Dendritic cell treated with granulocyte-macrophage colony-stimulating factor and Interleukin-4, amounts not matched to agents 40 ng/mL and 50 ng/mL, for 4 days (primary cell): ENCODE results near the gene CYB5B.
A peak's percentile ranks its signal among the peaks of the same experiment; 100 is the strongest.

Experiments
- H3K27ac Mint-ChIP-seq: one replicate; pipeline ENCODE4 v1.8.0; 2022; ENCODE audit warnings: mild to moderate bottlenecking, mixed read lengths
- H3K27me3 Mint-ChIP-seq: one replicate; pipeline ENCODE4 v1.8.0; 2022; ENCODE audit warnings: mild to moderate bottlenecking, mixed read lengths
- H3K36me3 Mint-ChIP-seq: one replicate; pipeline ENCODE4 v1.8.0; 2022; ENCODE audit warnings: low read depth, mixed read lengths
- H3K4me1 Mint-ChIP-seq: one replicate; pipeline ENCODE4 v1.8.0; 2022; ENCODE audit warnings: low read depth, mixed read lengths
- H3K4me3 Mint-ChIP-seq: one replicate; pipeline ENCODE4 v1.8.0; 2022; ENCODE audit warnings: mild to moderate bottlenecking, moderate library complexity, mixed read lengths
- H3K9me3 Mint-ChIP-seq: one replicate; pipeline ENCODE4 v1.8.0; 2022; ENCODE audit warnings: mixed read lengths
- intact Hi-C: fragments of 100-400 bp; cut with micrococcal nuclease; formaldehyde crosslinking; loops from one replicate; pipeline ENCODE4 v1.15.0; 2022

CYB5B gene

DNA sequence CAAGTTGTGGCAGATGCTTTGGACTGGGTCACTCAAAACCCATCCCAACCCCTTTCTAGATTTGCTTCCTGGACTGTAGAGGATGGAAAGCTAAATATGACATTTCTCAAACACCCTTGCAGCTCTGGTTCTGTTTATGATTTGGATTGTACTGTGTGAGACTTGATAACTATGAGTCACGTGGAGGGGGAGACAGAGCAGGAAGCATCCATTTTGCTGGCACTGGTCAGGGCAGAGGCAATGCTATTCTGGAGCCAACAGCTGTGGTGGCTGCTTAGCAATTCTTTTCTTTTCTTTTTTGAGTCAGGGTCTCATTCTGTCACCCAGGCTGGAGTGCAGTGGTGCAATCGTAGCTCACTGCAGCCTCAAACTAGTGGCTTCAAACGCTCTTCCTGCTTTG is 25.1 kb upstream of the CYB5B start:
- H3K4me1 Mint-ChIP-seq: peaks cover 45% of the 10 kb centered on the region
- peaks cover 36% of the 10 kb centered on the region for H3K27me3 Mint-ChIP-seq
- intact Hi-C loops: loop anchor here (5.0 kb wide), 1 partner anchor 163 kb away; no protein-coding TSS in a partner anchor
- H3K9me3 Mint-ChIP-seq: no peaks in the 10 kb centered on the region
- H3K36me3 Mint-ChIP-seq: no peaks in the 10 kb centered on the region
- H3K27ac Mint-ChIP-seq: no peak overlapping the region
- no peak overlapping the region for H3K4me3 Mint-ChIP-seq

DNA sequence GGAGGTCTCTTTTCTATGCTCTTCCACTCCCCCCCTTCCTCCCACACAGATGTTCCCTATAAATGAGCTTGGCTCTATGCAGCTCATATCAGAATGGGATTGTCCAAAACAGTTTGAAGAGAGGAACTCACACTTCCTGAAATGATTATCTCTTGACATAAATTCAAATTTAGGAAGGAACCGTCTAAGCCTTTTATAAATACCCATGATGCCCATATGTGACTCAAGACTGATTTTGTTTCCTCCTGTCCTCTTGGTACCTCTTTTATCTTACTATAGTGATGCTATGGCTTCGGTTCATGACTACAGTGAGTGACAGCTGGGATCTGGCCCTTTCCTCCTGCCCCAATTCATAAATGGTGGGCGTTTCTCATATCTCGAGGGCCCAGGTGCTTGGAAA is 22.0 kb upstream of the CYB5B start:
- Mint-ChIP-seq H3K27ac (peak overlapping the region; percentile 46), H3K36me3 (no peaks in the 10 kb centered on the region), H3K27me3 (peaks cover 49% of the 10 kb centered on the region), H3K9me3 (peaks cover 7% of the 10 kb centered on the region), H3K4me3 (no peak overlapping the region), H3K4me1 (peaks cover 38% of the 10 kb centered on the region)
- intact Hi-C loops: loop anchor here (1.0 to 10.0 kb wide), 2 partner anchors 22 to 62 kb away; partner anchors contain the start of gene CYB5B

DNA sequence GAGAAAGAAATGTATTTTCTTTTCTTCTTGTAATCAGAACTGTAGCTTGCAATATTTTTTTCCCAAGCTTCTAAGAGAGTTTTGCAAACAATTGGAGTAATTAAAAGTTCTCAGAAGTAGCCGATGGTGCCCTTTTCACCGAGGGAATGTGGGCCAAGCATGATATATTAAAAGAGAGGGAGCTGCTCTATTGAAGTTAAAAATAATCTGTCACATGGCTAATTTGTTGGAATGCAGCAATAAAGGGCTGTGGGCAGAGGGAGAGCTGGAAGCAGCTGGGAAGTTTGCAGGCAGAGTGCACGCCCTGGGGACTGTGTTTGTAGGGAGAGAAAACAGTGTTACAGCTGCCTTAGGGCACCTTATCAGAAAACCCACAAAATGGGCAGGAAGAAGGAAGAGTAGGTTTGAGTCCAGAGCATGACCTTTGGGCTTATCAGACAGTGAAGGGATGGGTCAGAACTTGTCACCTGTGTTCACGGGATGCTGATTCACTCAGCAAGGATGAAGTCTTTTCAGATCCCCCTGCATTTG is 20.1 kb upstream of the CYB5B start:
- intact Hi-C loops: loop anchor here (10.0 kb wide), 1 partner anchor 60 kb away; no protein-coding TSS in a partner anchor
- Mint-ChIP-seq H3K27me3 (peaks cover 43% of the 10 kb centered on the region), H3K4me1 (peaks cover 23% of the 10 kb centered on the region), H3K27ac (no peak overlapping the region), H3K4me3 (no peak overlapping the region), H3K36me3 (no peaks in the 10 kb centered on the region), H3K9me3 (peaks cover 7% of the 10 kb centered on the region)

DNA sequence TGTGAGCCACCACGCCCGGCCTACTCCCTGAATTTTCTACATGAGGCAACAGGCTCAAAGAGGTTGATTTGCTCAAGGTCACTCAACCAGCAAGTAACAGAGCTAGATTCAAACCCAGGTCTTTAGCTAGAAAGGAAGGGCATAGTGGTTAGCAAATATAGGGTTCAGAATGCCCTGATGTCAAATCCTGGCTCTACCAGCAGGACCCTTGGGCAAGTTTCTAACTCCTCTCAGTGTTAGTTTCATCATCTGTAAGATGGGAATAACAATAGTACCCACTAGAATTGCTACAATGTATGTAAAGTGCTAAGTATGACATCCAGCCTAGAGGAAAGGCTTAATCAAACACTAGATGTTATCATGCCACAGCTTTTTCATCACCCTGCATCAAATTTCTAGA is 19.1 kb upstream of the CYB5B start:
- peaks cover 20% of the 10 kb centered on the region for H3K4me1 Mint-ChIP-seq
- H3K4me3 Mint-ChIP-seq: no peak overlapping the region

DNA sequence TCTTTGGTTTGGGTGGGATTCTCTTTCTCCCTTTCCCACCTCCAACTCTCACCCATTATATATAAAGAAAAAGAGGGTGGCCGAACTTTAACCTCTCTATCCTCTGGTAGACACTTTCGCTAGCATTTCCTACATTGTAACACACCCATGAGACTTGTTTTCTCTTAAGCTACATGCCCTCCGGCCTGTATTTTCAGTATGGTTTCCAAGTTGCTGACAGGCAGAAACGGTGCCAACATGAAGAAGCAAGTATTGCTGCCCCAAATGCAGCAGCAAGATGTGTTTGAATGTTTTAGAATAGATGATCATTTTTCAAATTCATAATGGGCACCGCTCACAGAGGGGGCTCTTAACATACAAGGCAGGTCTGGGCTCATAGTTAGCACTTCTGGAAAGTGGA is 18.7 kb upstream of the CYB5B start:
- Mint-ChIP-seq H3K4me1 (peaks cover 18% of the 10 kb centered on the region), H3K4me3 (no peak overlapping the region), H3K27me3 (peaks cover 41% of the 10 kb centered on the region), H3K9me3 (peaks cover 7% of the 10 kb centered on the region), H3K36me3 (no peaks in the 10 kb centered on the region), H3K27ac (no peak overlapping the region)
- intact Hi-C loops: loop anchor here (10.0 kb wide), 1 partner anchor 59 kb away; no protein-coding TSS in a partner anchor

More for the DNA sequence above, 19.1 kb upstream of the CYB5B start:
- H3K27ac Mint-ChIP-seq: no peak overlapping the region
- H3K27me3 Mint-ChIP-seq: peaks cover 41% of the 10 kb centered on the region
- intact Hi-C loops: loop anchor here (10.0 kb wide), 1 partner anchor 59 kb away; no protein-coding TSS in a partner anchor
- H3K9me3 Mint-ChIP-seq: peaks cover 7% of the 10 kb centered on the region
- no peaks in the 10 kb centered on the region for H3K36me3 Mint-ChIP-seq

DNA sequence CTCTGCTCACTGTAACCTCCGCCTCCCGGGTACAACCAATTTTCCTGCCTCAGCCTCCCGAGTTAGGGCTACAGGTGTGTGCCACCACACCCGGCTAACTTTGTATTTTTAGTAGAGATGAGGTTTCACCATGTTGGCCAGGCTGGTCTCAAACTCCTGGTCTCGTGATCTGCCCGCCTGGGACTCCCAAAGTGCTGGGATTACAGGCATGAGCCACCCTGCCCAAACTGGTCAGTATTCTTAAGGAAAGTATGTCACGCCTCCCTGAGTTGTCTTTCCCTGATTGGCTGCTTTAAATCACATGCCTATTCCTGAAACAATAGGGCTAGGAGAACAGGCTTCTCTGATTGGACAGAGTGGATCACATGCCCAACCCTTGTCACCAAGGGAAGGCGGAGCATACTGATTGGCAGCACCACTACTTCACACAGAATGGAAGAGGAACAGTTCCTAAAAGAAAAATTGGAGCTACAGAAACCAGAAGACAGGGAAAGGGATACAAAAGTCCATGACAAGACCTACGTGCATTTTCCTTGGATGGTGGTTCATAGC is 17.6 kb upstream of the CYB5B start:
- Mint-ChIP-seq H3K36me3 (no peaks in the 10 kb centered on the region), H3K27ac (no peak overlapping the region), H3K27me3 (peaks cover 50% of the 10 kb centered on the region), H3K4me3 (no peak overlapping the region), H3K9me3 (peaks cover 7% of the 10 kb centered on the region), H3K4me1 (peaks cover 12% of the 10 kb centered on the region)
- intact Hi-C loops: loop anchor here (10.0 kb wide), 1 partner anchor 58 kb away; no protein-coding TSS in a partner anchor

DNA sequence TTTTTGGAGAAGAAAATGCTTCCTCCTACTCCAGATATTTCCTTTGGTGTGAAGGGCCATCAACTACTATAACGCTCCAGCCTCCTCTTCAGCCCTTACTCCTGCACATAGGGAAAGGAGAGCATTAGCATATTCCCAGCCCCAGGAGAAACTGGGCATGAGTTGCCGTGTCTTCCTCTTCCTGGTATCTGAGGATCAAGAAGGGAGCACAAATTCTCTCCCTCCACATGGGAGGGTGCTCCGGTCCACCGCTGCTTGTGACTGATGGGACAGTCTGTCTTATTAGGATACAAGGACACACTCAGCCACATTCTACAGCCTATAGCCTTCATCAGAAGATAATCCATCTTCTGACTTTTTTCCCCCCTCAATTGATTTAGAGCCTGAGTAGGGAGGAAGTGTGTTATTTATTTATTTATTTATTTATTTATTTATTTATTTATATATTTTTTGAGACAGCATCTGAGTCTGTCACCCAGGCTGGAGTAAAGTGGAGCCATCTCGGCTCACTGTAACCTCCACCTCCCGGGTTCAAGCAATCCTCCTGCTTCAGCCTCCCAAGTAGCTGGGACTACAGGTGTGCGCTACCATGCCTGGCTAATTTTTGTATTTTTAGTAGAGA is 16.6 kb upstream of the CYB5B start:
- intact Hi-C loops: loop anchor here (10.0 kb wide), 1 partner anchor 57 kb away; no protein-coding TSS in a partner anchor
- Mint-ChIP-seq H3K9me3 (peaks cover 7% of the 10 kb centered on the region), H3K36me3 (no peaks in the 10 kb centered on the region), H3K27me3 (peaks cover 51% of the 10 kb centered on the region), H3K4me3 (no peak overlapping the region), H3K4me1 (peaks cover 4% of the 10 kb centered on the region), H3K27ac (no peak overlapping the region)

DNA sequence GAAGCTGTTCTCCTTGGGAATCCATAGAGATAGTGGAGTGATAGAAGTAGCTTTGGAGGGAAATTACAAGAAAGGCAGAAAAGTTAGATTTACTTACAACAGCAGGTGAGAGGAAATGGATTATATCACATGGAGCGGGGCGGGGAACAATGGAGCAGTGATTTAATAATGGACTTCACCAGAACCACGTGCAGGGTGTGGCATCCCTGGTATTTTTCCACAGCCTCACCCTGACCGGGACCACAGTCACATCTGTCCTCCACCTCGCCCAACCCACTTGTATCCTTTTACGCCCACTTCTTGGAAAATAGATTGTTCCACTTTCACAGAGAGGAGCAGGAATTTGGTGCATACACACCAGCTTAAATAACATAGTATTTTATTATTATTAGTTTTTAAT is 15.9 kb upstream of the CYB5B start:
- Mint-ChIP-seq H3K27me3 (peaks cover 52% of the 10 kb centered on the region), H3K4me3 (no peak overlapping the region), H3K4me1 (peaks cover 4% of the 10 kb centered on the region), H3K9me3 (peaks cover 7% of the 10 kb centered on the region), H3K27ac (no peak overlapping the region), H3K36me3 (no peaks in the 10 kb centered on the region)
- intact Hi-C loops: loop anchor here (10.0 kb wide), 1 partner anchor 56 kb away; no protein-coding TSS in a partner anchor

DNA sequence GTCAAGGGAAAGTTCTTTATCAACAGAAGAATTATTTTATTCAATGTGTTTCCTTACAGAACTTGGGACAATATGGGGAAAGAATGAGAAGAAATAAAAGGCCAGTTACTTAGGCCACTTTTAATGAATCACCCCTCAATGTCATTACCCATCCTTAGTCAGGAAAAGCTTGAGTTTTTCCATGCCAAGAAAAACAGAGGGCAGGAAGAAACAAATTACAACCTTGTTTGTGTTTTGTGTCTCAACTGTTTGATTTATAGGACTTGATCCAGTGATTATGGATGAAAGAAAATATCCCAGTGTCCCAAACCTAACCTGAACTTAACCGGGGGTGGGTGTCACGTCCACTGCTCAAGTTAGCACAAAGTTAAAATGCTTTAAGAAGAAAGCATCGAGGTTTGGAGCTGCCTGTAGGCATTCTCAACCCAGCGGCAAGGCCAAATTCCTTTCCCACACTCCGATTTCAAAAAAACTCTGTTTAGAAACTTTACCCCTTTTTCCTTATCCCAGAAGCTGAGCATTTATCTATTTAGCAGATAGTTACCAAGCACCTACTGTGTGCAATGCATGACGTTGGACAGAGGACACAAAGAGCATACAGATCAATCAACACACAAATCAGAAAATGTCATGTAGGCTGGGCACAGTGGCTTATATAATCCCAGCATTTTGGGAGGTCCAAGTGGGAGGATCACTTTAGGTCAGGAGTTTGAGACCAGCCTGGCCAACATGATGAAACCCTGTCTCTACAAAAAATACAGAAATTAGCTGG is 14.0 kb upstream of the CYB5B start:
- Mint-ChIP-seq H3K27me3 (peaks cover 42% of the 10 kb centered on the region), H3K27ac (no peak overlapping the region), H3K36me3 (no peaks in the 10 kb centered on the region), H3K4me1 (peaks cover 4% of the 10 kb centered on the region), H3K4me3 (no peak overlapping the region), H3K9me3 (peaks cover 7% of the 10 kb centered on the region)
- intact Hi-C loops: no loop called here

DNA sequence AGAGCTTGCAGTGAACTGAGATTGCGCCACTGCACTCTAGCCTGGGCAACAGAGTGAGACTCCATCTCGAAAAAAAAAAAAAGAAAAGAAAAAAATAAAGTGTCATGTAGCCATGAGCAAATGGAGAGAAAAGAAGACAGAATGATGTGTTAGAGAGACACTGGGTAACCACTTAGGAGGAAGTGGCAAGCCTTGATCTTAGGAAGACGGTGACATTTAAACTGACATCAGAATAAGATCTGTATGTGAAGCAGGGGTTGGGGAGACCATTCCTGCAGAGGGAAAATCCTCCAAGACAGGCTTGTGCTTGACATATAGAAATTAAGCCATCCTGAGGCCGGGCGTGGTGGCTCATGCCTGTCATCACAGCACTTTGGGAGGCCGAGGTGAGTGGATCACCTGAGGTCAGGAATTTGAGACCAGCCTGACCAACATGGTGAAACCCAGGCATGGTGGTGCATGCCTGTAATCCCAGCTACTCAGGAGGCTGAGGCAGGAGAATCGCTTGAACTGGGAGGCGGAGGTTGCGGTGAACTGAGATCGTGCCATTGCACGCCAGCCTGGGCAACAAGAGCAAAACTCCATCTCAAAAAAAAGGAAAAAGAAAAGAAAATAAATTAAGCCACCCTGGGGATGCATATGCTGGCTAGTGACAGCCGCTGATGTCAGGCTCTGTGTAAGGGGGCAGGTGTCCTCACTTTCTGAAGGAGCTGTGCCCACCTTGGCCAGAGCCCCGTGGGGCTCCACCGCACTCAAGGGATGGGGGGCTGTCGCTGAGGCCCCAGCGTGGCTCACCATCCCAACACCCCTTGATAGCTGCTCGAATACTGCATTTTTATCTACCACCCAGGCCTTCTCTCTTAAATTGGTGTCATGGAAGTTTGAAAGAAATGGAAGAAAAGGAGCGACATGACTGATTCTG is 13.1 kb upstream of the CYB5B start:
- Mint-ChIP-seq H3K36me3 (no peaks in the 10 kb centered on the region), H3K27ac (no peak overlapping the region), H3K4me1 (peaks cover 4% of the 10 kb centered on the region), H3K27me3 (peaks cover 38% of the 10 kb centered on the region), H3K9me3 (peaks cover 7% of the 10 kb centered on the region), H3K4me3 (no peak overlapping the region)
- intact Hi-C loops: no loop called here

DNA sequence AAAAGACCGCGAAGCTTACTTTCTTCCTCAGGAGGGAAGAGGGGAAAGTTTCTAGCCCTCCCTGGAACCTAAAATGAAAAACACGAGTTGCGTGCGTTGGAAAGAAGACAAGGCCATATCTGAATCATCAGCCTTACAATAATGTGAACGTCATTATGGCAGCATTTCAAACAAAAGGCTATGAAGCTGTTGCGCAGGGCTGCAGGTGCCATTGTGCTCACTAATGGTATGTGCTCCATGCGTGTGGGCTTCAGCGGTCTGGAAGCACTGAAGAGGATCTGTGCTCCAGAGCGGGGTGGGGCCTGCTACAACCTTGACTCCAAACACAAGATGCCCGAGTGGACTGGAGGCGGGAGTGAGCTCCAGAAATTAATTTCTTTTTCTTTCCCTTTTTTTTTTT is 12.1 kb upstream of the CYB5B start:
- Mint-ChIP-seq H3K27ac (no peak overlapping the region), H3K27me3 (peaks cover 32% of the 10 kb centered on the region), H3K4me1 (peaks cover 4% of the 10 kb centered on the region), H3K4me3 (no peak overlapping the region), H3K36me3 (no peaks in the 10 kb centered on the region), H3K9me3 (peaks cover under 1% of the 10 kb centered on the region)
- intact Hi-C loops: no loop called here

DNA sequence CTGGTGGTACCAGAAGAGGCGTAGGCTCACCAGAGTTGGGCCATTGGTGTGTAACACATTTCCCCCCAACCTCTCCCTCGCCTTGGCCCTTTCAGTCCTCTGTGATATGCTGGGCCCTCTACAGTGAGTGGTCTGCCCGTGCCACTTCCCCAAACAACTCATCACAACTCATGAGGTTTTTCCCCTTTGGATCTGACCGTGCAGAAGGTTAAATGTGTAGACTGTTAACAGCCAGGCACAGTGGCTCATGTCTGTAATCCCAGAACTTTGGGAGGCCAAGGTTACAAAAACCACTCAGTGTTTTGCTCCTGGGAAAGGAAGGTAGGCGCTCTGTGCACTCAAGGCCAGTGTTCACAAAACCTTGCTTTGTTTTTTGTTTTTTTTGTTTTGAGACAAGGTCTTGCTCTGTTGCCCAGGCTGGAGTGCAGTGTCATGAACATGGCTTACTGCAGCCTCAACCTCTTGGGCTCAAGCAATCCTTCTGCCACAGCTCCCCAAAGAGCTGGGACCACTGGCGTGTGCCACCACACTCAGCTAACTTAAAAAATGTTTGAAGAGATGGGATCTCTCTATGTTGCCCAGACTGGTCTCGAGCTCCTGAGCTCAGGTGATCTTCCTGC is 11.3 kb upstream of the CYB5B start:
- Mint-ChIP-seq H3K36me3 (no peaks in the 10 kb centered on the region), H3K4me3 (no peak overlapping the region), H3K9me3 (no peaks in the 10 kb centered on the region), H3K27me3 (peaks cover 32% of the 10 kb centered on the region), H3K27ac (no peak overlapping the region), H3K4me1 (no peaks in the 10 kb centered on the region)
- intact Hi-C loops: no loop called here
